Urinary bladder (tissue), 4 donors: Measurements from ENCODE around the gene SAT2. TPM values are rescaled to one million over a fixed set of nuclear protein-coding genes. Genes with fewer than 3 reads are reported as not detected.
"Not testable (repeated sequence)": the region's sequence is repeated elsewhere in the genome, so short reads cannot be mapped to it uniquely, and the experiment has no call there.

Source experiments
- DNase-seq: peaks from one replicate; pipeline ENCODE4 v3.0.0-alpha.2; 2015; ENCODE audit errors: extremely low spot score
- H3K27ac ChIP-seq: one replicate; pipeline ENCODE4 v1.5.1; 2013; ENCODE audit warnings: low read depth, mild to moderate bottlenecking, moderate library complexity
- H3K36me3 ChIP-seq: one replicate; pipeline ENCODE4 v1.6.1; 2013; ENCODE audit warnings: mild to moderate bottlenecking, moderate library complexity; ENCODE audit not compliant: insufficient read depth
- H3K4me1 ChIP-seq: one replicate; pipeline ENCODE4 v1.6.1; 2013; ENCODE audit warnings: mild to moderate bottlenecking, moderate library complexity; ENCODE audit not compliant: insufficient read depth
- H3K4me3 ChIP-seq: one replicate; pipeline ENCODE4 v1.5.1; 2013; ENCODE audit warnings: low read depth, low read length
- WGBS: extraction: QIAGEN DNeasy Blood & Tissue Kit; methylation state at CpG from one replicate; pipeline ENCODE4 v1.1.7; 2013; 5-methylcytosine and 5-hydroxymethylcytosine counted together
- polyA plus RNA-seq: library from polyadenylated mRNA; stranded (reverse); fragments of 200-250 nt; gene quantifications from one replicate; pipeline ENCODE4 v1.2.3, GENCODE V29; 2013
- total RNA-seq: library from RNA; depleted of rRNA; stranded (reverse); fragments of >200 nt; gene quantifications from one replicate; pipeline ENCODE4 v1.2.3, GENCODE V29; 2014
- donor health status: healthy with polysubstance abuse.
- donor health status: healthy.

SAT2 gene
- total and polyA plus RNA-seq, 2 donors: 24.8 to 116 TPM

- Histone ChIP-seq H3K27ac (peak within 1 kb of the TSS; percentile 69), H3K4me3 (peak within 1 kb of the TSS; percentile 56), H3K4me1 (no peaks in the 10 kb centered on the region), H3K36me3 (no peaks in the 10 kb centered on the region)
- DNase-seq: no peak
- WGBS: under 1% methylated on average over 34 of the region's 34 CpGs
Measured at GRCh38 chr17:7650509-7651096, 23.0 kb upstream of the SAT2 start, which contains the start of gene ATP1B2. ATP1B2 (plus strand) TSS chr17:7650926; CDS start chr17:7651519, 593 bp downstream.

- H3K36me3 ChIP-seq: no peaks in the 10 kb centered on the region
- WGBS: 72% methylated on average over 4 of the region's 4 CpGs
Measured at GRCh38 chr17:7647018-7647417, 19.4 kb upstream of the SAT2 start.

GRCh38 chr17:7646457-7646856 lies 18.8 kb upstream of the SAT2 start:
- no peak overlapping the region for H3K27ac ChIP-seq
- no peaks in the 10 kb centered on the region for H3K36me3 ChIP-seq
- no peak overlapping the region for H3K4me3 ChIP-seq
- DNase-seq: peak; percentile 43
- H3K4me1 ChIP-seq: no peaks in the 10 kb centered on the region
- WGBS: 41% methylated on average over 9 of the region's 9 CpGs

More at GRCh38 chr17:7647018-7647417, 19.4 kb upstream of the SAT2 start:
- DNase-seq: no peak
- Histone ChIP-seq H3K4me3 (no peak overlapping the region), H3K4me1 (no peaks in the 10 kb centered on the region), H3K27ac (no peak overlapping the region)

GRCh38 chr17:7644775-7645174 lies 17.2 kb upstream of the SAT2 start:
- no peak for DNase-seq
- Histone ChIP-seq H3K27ac (no peak overlapping the region), H3K4me1 (no peaks in the 10 kb centered on the region), H3K36me3 (no peaks in the 10 kb centered on the region), H3K4me3 (no peak overlapping the region)
- WGBS: 91% methylated on average over 4 of the region's 4 CpGs

- not testable (repeated sequence) for DNase-seq
- 43% methylated on average over 7 of the region's 7 CpGs for WGBS
Measured at GRCh38 chr17:7641635-7642034, 14.0 kb upstream of the SAT2 start.

GRCh38 chr17:7640783-7641182 lies 13.2 kb upstream of the SAT2 start:
- Histone ChIP-seq H3K4me3 (no peak overlapping the region), H3K27ac (no peak overlapping the region), H3K4me1 (no peaks in the 10 kb centered on the region), H3K36me3 (no peaks in the 10 kb centered on the region)
- WGBS: 93% methylated on average over 26 of the region's 26 CpGs
- DNase-seq: no peak

More at GRCh38 chr17:7641635-7642034, 14.0 kb upstream of the SAT2 start:
- H3K4me3 ChIP-seq, H3K36me3 ChIP-seq, H3K27ac ChIP-seq, H3K4me1 ChIP-seq: not testable (repeated sequence)

- no peak overlapping the region for H3K27ac ChIP-seq
- WGBS: 64% methylated on average over 5 of the region's 5 CpGs
Measured at GRCh38 chr17:7636163-7636562, 8.5 kb upstream of the SAT2 start.

GRCh38 chr17:7634384-7634783 lies 6.8 kb upstream of the SAT2 start:
- DNase-seq: peak; percentile 28
- H3K36me3 ChIP-seq: no peaks in the 10 kb centered on the region

More at GRCh38 chr17:7636163-7636562, 8.5 kb upstream of the SAT2 start:
- no peak overlapping the region for H3K4me3 ChIP-seq
- no peak for DNase-seq
- H3K4me1 ChIP-seq: no peaks in the 10 kb centered on the region
- H3K36me3 ChIP-seq: no peaks in the 10 kb centered on the region

GRCh38 chr17:7633093-7633492 lies 5.5 kb upstream of the SAT2 start:
- H3K27ac ChIP-seq: no peak overlapping the region
- DNase-seq: no peak
- no peaks in the 10 kb centered on the region for H3K36me3 ChIP-seq
- WGBS: 84% methylated on average over 2 of the region's 2 CpGs
- no peaks in the 10 kb centered on the region for H3K4me1 ChIP-seq
- no peak overlapping the region for H3K4me3 ChIP-seq

More at GRCh38 chr17:7634384-7634783, 6.8 kb upstream of the SAT2 start:
- H3K4me1 ChIP-seq: no peaks in the 10 kb centered on the region
- H3K27ac ChIP-seq: no peak overlapping the region
- no peak overlapping the region for H3K4me3 ChIP-seq
- WGBS: 17% methylated on average over 5 of the region's 5 CpGs

- 45% methylated on average over 6 of the region's 6 CpGs for WGBS
- Histone ChIP-seq H3K4me3 (no peak overlapping the region), H3K27ac (no peak overlapping the region), H3K4me1 (no peaks in the 10 kb centered on the region), H3K36me3 (no peaks in the 10 kb centered on the region)
- no peak for DNase-seq
Measured at GRCh38 chr17:7632492-7632894, 4.9 kb upstream of the SAT2 start.

- Histone ChIP-seq H3K36me3 (no peaks in the 10 kb centered on the region), H3K4me3 (no peak overlapping the region), H3K4me1 (no peaks in the 10 kb centered on the region), H3K27ac (no peak overlapping the region)
- 44% methylated on average over 11 of the region's 11 CpGs for WGBS
- DNase-seq: no peak
Measured at GRCh38 chr17:7631398-7632380, 4.1 kb upstream of the SAT2 start.

- Histone ChIP-seq H3K36me3 (no peaks in the 10 kb centered on the region), H3K27ac (no peak within 1 kb of the TSS)
- WGBS: 80% methylated on average over 13 of the region's 13 CpGs
Measured at GRCh38 chr17:7629939-7630571, 2.4 kb upstream of the SAT2 start, which contains the start of gene SHBG. SHBG (plus strand) TSS chr17:7630135; CDS start chr17:7630173, 38 bp downstream.

GRCh38 chr17:7626956-7627249 lies 718 bp downstream of the SAT2 start:
- no peaks in the 10 kb centered on the region for H3K4me1 ChIP-seq
- 14% methylated on average over 6 of the region's 6 CpGs for WGBS
- H3K36me3 ChIP-seq: no peaks in the 10 kb centered on the region
- no peak for DNase-seq
- no peak overlapping the region for H3K27ac ChIP-seq
- peak overlapping the region; percentile 70 for H3K4me3 ChIP-seq

More at GRCh38 chr17:7629939-7630571, 2.4 kb upstream of the SAT2 start, which contains the start of gene SHBG:
- Histone ChIP-seq H3K4me3 (no peak within 1 kb of the TSS), H3K4me1 (no peaks in the 10 kb centered on the region)
- DNase-seq: no peak
